Upper lobe of left lung (tissue), 6 donors: ENCODE measurements around the gene HOXA6. TPM values are rescaled to one million over a fixed set of nuclear protein-coding genes. Genes with fewer than 3 reads are reported as not detected.

ENCODE experiments used
- ATAC-seq, 2 donors: fragments of 200-7000 bp; cut with Tn5 transposase; one replicate each; pipeline ENCODE4 v1.9.1; 2022; ENCODE audit warnings: mild to moderate bottlenecking in 2 of 2, moderate library complexity in 2 of 2; ENCODE audit not compliant: low FRiP score in 2 of 2
- DNase-seq, 2 donors: peaks; one replicate each; pipeline ENCODE4 v3.0.0-alpha.2; 2019 to 2020
- H3K27ac ChIP-seq, 4 donors: fragments of 200-600 bp; sonication (generic); one replicate each; pipeline ENCODE4 v1.5.1; 2016 to 2019
- H3K27me3 ChIP-seq, 4 donors: fragments of 200-600 bp; sonication (generic); one replicate each; pipeline ENCODE4 v1.5.1; 2017 to 2019
- H3K36me3 ChIP-seq, 4 donors: fragments of 200-600 bp; sonication (generic); one replicate each; pipeline ENCODE4 v1.5.1; 2016 to 2019
- H3K4me1 ChIP-seq, 4 donors: fragments of 200-600 bp; sonication (generic); one replicate each; pipeline ENCODE4 v1.5.1; 2018 to 2019
- H3K4me3 ChIP-seq, 4 donors: fragments of 200-600 bp; sonication (generic); one replicate each; pipeline ENCODE4 v1.5.1; 2017 to 2019; ENCODE audit warnings: mild to moderate bottlenecking in 2 of 4, moderate library complexity in 1 of 4
- H3K9me3 ChIP-seq, 4 donors: fragments of 200-600 bp; sonication (generic); one replicate each; pipeline ENCODE4 v1.5.1; 2018 to 2019
- CTCF ChIP-seq, 6 experiments: fragments of 450-650 bp in 4 of 6; fragments of 200-600 bp in 2 of 6; sonication (generic) in 2 of 6; IDR thresholded peaks; one replicate each; pipeline ENCODE4 v1.5.1; 2016 to 2019; ENCODE audit warnings: antibody characterized with exemption in 6 of 6
- EP300 ChIP-seq, 4 donors: sonication (generic); formaldehyde crosslinking; IDR thresholded peaks; one replicate each; pipeline ENCODE4 v1.5.1; 2017; ENCODE audit warnings: antibody characterized with exemption in 4 of 4, control low read depth in 2 of 4
- POLR2A ChIP-seq, 4 donors: fragments of 450-650 bp; IDR thresholded peaks; one replicate each; pipeline ENCODE4 v1.5.1; 2016 to 2017; ENCODE audit warnings: antibody characterized with exemption in 4 of 4, mild to moderate bottlenecking in 2 of 4
- POLR2AphosphoS5 ChIP-seq, 2 donors: sonication (generic); formaldehyde crosslinking; IDR thresholded peaks; one replicate each; pipeline ENCODE4 v1.5.1; 2017; ENCODE audit warnings: antibody characterized with exemption in 2 of 2
- WGBS, 2 donors: methylation state at CpG; one replicate each; pipeline ENCODE4 v1.1.5; 2017 to 2018; 5-methylcytosine and 5-hydroxymethylcytosine counted together
- total RNA-seq, 6 donors: library from RNA; depleted of rRNA in 4 of 6; stranded (reverse); fragments of >200 nt in 4 of 6; gene quantifications; one replicate each; pipeline versions ENCODE4 v1.1.0 to v1.2.1, GENCODE V29; 2016 to 2021
- donor health status: DM: no; HTN: no; CAD: no; lungs with moderate emphysema.
- donor health status: DM: no; HTN: yes; CAD: no; lungs with severe emphysema.

HOXA6 gene
- total RNA-seq, 6 donors from 2014 or later = 0.61 to 8.4 (median 4.0) TPM; not detected in 1

- peaks cover 3 to 96% (median 66%) of the 10 kb centered on the region in 4 donors for H3K27me3 ChIP-seq
- peaks cover 39 to 44% (median 42%) of the 10 kb centered on the region in 4 donors for H3K4me1 ChIP-seq
- H3K27ac ChIP-seq = no peak overlapping the region
- WGBS, 2 donors = 39 to 51% methylated on average over 7 of the region's 7 CpGs
- no peaks in the 10 kb centered on the region for H3K9me3 ChIP-seq
- H3K4me3 ChIP-seq = no peak overlapping the region
- ATAC-seq (no peak), DNase-seq (no peak)
- no peaks in the 10 kb centered on the region for H3K36me3 ChIP-seq
- TF ChIP-seq POLR2A (IDR thresholded peaks at IDR 0.05) = no peak
- TF ChIP-seq CTCF (IDR thresholded peaks at IDR 0.05) = no peak
- no peak for TF ChIP-seq POLR2AphosphoS5 (IDR thresholded peaks at IDR 0.05)
- no peak for TF ChIP-seq EP300 (IDR thresholded peaks at IDR 0.05)
These were observed 42.6 kb upstream of the HOXA6 start for GRCh38 chr7:27189997-27190748.

DNA sequence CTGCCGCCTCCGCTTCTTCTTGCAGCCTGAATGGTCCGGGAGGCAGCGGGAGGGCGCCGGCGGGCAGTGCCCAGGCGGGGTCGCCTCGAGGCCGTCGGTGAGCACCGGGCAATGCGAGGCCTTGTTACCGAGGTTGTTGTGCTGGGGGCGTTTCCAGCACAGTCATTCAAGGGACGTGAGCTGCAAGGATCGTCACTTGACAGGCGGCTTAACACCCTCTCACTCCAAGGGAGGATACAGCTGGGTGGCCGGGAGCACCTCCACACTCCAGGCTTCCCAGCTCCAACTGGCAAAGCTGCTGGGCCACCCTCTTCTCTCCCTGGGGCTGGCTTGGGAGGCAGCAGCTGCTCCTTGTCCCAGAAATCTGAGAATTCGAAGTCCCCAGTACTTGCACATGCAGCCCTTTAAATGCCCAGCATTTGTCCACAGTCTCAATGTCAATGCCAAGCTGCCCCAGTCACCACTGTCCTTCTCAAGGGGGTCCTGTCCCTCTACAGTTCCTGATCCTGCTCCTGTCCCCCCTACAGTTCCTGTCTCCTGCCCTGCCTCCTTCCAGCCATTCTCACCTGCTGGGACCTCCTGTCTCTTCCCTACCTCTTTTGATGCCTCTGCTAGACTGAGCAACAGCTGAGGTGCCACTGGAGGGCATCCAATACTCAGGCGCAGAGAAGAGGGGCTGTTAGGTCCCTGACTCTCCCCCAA, 41.9 kb upstream of the HOXA6 start:
- peaks cover 47 to 50% (median 48%) of the 10 kb centered on the region in 4 donors for H3K4me1 ChIP-seq
- no peaks in the 10 kb centered on the region for H3K36me3 ChIP-seq
- ATAC-seq (no peak), DNase-seq (peak in 1 of 2 donors; percentile 74)
- H3K27ac ChIP-seq = no peak overlapping the region
- 18 to 27% methylated on average over 13 to 15 of the region's 22 CpGs for WGBS, 2 donors
- no peaks in the 10 kb centered on the region for H3K9me3 ChIP-seq
- TF ChIP-seq POLR2A (IDR thresholded peaks at IDR 0.05) (no peak), EP300 (IDR thresholded peaks at IDR 0.05) (no peak), CTCF (IDR thresholded peaks at IDR 0.05) (no peak), POLR2AphosphoS5 (IDR thresholded peaks at IDR 0.05) (no peak)
- H3K27me3 ChIP-seq = peaks cover 3 to 95% (median 69%) of the 10 kb centered on the region in 4 donors
- H3K4me3 ChIP-seq = peak overlapping the region in 2 of 4 donors; percentile 21 to 31

- peaks cover 55 to 58% (median 56%) of the 10 kb centered on the region in 4 donors for H3K4me1 ChIP-seq
- DNase-seq = peak in 1 of 2 donors; percentile 78
- no peaks in the 10 kb centered on the region for H3K36me3 ChIP-seq
- no peak overlapping the region for H3K27ac ChIP-seq
- H3K27me3 ChIP-seq = peaks cover 3 to 96% (median 71%) of the 10 kb centered on the region in 4 donors
- 5 to 6% methylated on average over 34 to 49 of the region's 49 CpGs for WGBS, 2 donors
- peak overlapping the region in 3 of 4 donors; percentile 4 to 31 (median 21) for H3K4me3 ChIP-seq
- ATAC-seq = peak in 1 of 2 donors; percentile 18
- no peaks in the 10 kb centered on the region for H3K9me3 ChIP-seq
- TF ChIP-seq POLR2A (IDR thresholded peaks at IDR 0.05) = no peak
- no peak for TF ChIP-seq EP300 (IDR thresholded peaks at IDR 0.05)
- no peak for TF ChIP-seq POLR2AphosphoS5 (IDR thresholded peaks at IDR 0.05)
- no peak for TF ChIP-seq CTCF (IDR thresholded peaks at IDR 0.05)
These were observed 41.1 kb upstream of the HOXA6 start for GRCh38 chr7:27188386-27189294.

DNA sequence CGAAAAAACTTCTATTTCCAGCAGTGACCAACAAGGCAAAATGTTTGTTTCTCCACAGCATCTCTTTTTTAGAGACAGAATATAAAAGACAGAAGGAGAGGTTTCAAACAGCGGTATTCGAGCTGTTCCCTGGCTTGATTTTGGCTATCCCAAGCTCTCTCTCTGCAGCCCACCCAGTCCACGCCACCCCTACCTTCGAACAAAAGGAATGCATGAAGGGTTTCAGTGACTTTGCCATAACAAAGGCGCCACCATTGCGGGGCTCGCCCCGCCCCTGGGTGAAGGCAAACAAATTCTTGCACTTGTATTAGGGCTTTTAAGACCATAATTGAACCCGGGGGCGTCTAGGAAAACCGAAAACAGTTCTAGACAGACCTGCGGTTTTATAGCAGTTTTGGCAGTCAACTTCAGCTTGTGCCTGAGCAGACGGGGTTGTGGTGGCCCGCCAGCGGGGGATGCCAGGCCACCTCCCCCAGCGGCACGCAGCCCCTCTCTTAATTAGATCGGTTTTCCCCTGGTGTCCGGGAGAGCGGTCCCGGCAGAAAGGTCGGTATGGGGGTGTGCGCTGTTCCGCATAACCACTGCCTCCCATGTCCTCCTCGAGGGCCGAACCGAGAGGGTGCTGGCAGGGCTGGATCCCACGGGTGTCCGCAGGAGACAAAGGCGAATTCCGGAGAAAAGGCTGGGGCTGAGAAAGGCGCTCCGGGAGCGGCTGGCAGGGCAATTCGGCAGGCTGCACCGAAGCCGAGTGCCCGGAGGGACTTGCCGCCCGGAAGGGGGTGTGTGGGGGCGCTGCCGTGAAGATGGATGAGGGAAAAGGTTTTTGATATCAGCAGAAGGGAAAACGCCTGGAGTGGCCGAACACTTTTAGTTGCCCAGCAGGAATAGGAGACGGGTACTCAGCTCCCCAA, 40.2 kb upstream of the HOXA6 start:
- Histone ChIP-seq H3K27ac (no peak overlapping the region), H3K36me3 (no peaks in the 10 kb centered on the region), H3K4me1 (peaks cover 48 to 60% (median 51%) of the 10 kb centered on the region in 4 donors), H3K27me3 (peaks cover 3 to 96% (median 70%) of the 10 kb centered on the region in 4 donors), H3K9me3 (no peaks in the 10 kb centered on the region), H3K4me3 (peak overlapping the region in 1 of 4 donors; percentile 21)
- peak in 1 of 2 donors; percentile 58 for DNase-seq
- WGBS, 2 donors = 8% methylated on average over 39 to 46 of the region's 46 CpGs
- TF ChIP-seq CTCF (IDR thresholded peaks at IDR 0.05) (no peak), POLR2AphosphoS5 (IDR thresholded peaks at IDR 0.05) (no peak), EP300 (IDR thresholded peaks at IDR 0.05) (no peak), POLR2A (IDR thresholded peaks at IDR 0.05) (no peak)
- no peak for ATAC-seq
